Calu3 (cell line): ENCODE data around the gene AGBL4. TPM values are rescaled to one million over a fixed set of nuclear protein-coding genes. Genes with fewer than 3 reads are reported as not detected.

Experiments used
- BruUV-seq: library from RNA; stranded (reverse); fragments of 400-500 nt; replicated peaks from 2 replicates; lab custom pipeline; 2021; lab: Mats Ljungman, UMichigan
- CTCF ChIA-PET: fragments of 300-600 bp; sonication (Branson Sonifier 250); formaldehyde crosslinking; loops from one replicate; lab custom pipeline; 2022; ENCODE audit warnings: antibody characterized with exemption; lab: Charles Lee
- DNase-seq: peaks from one replicate; pipeline ENCODE4 v3.0.0; 2022
- H3K27ac Mint-ChIP-seq: one replicate; pipeline ENCODE4 v1.8.0; 2022; ENCODE audit warnings: mixed read lengths; ENCODE audit not compliant: unreplicated experiment
- H3K27me3 Mint-ChIP-seq: one replicate; pipeline ENCODE4 v1.8.0; 2022; ENCODE audit warnings: mixed read lengths; ENCODE audit not compliant: unreplicated experiment
- H3K36me3 Mint-ChIP-seq: one replicate; pipeline ENCODE4 v1.8.0; 2022; ENCODE audit warnings: mild to moderate bottlenecking, moderate library complexity, mixed read lengths; ENCODE audit not compliant: insufficient read depth, unreplicated experiment
- H3K4me1 Mint-ChIP-seq: one replicate; pipeline ENCODE4 v1.8.0; 2022; ENCODE audit warnings: mild to moderate bottlenecking, low read depth, mixed read lengths; ENCODE audit not compliant: unreplicated experiment
- H3K4me3 Mint-ChIP-seq: one replicate; pipeline ENCODE4 v1.8.0; 2022; ENCODE audit warnings: mild to moderate bottlenecking, low read depth, moderate library complexity, mixed read lengths; ENCODE audit not compliant: unreplicated experiment
- H3K9me3 Mint-ChIP-seq: one replicate; pipeline ENCODE4 v1.8.0; 2022; ENCODE audit warnings: low read depth, mixed read lengths; ENCODE audit not compliant: unreplicated experiment
- CTCF ChIP-seq: fragments of 200-600 bp; IDR thresholded peaks from one replicate; pipeline ENCODE4 v1.8.0; 2022; ENCODE audit warnings: antibody characterized with exemption; ENCODE audit not compliant: unreplicated experiment
- intact Hi-C: fragments of 100-400 bp; cut with micrococcal nuclease; formaldehyde crosslinking; loops from one replicate; pipeline ENCODE4 v1.10.0; 2022; ENCODE audit not compliant: unreplicated experiment
- total RNA-seq: library from RNA; stranded (reverse); gene quantifications from 2 replicates; pipeline ENCODE4 v1.2.3, GENCODE V29; 2022

The AGBL4 gene
- total RNA-seq, 1 experiment from 2014 or later, result not detected

GRCh38 chr1:48506870-48507269, 1516.9 kb downstream of the AGBL4 start:
- CTCF ChIA-PET, result no interaction called here
- H3K4me3 Mint-ChIP-seq, result no peak overlapping the region
- H3K36me3 Mint-ChIP-seq, result no peaks in the 10 kb centered on the region
- DNase-seq, result no peak
- H3K9me3 Mint-ChIP-seq, result peaks cover 3% of the 10 kb centered on the region
- intact Hi-C loops, result no loop called here
- H3K4me1 Mint-ChIP-seq, result no peaks in the 10 kb centered on the region
- TF ChIP-seq CTCF, result no peak
- no peak overlapping the region for H3K27ac Mint-ChIP-seq
- H3K27me3 Mint-ChIP-seq, result peaks cover 24% of the 10 kb centered on the region
- BruUV-seq, result no TSS peak

- CTCF ChIA-PET, result no interaction called here
- Mint-ChIP-seq H3K27ac (no peak overlapping the region), H3K36me3 (no peaks in the 10 kb centered on the region), H3K9me3 (no peaks in the 10 kb centered on the region), H3K27me3 (no peaks in the 10 kb centered on the region), H3K4me3 (no peak overlapping the region), H3K4me1 (peaks cover 12% of the 10 kb centered on the region)
- TF ChIP-seq CTCF, result no peak
- intact Hi-C loops, result no loop called here
- no TSS peak for BruUV-seq
- no peak for DNase-seq
Observed at GRCh38 chr1:48500541-48501450, 1523.0 kb downstream of the AGBL4 start.

- Mint-ChIP-seq H3K27me3 (no peaks in the 10 kb centered on the region), H3K4me3 (no peak overlapping the region), H3K27ac (no peak overlapping the region), H3K9me3 (no peaks in the 10 kb centered on the region), H3K4me1 (peaks cover 15% of the 10 kb centered on the region), H3K36me3 (no peaks in the 10 kb centered on the region)
- intact Hi-C loops, result loop anchor here (2.0 to 5.0 kb wide), 3 partner anchors 262 to 407 kb away; no protein-coding TSS in a partner anchor
- CTCF ChIA-PET, result no interaction called here
- no peak for DNase-seq
- no TSS peak for BruUV-seq
- TF ChIP-seq CTCF, result no peak
Observed at GRCh38 chr1:48499211-48499735, 1524.5 kb downstream of the AGBL4 start.

GRCh38 chr1:48498096-48498791, 1525.5 kb downstream of the AGBL4 start:
- H3K27me3 Mint-ChIP-seq, result no peaks in the 10 kb centered on the region
- H3K36me3 Mint-ChIP-seq, result no peaks in the 10 kb centered on the region
- no peaks in the 10 kb centered on the region for H3K9me3 Mint-ChIP-seq
- H3K4me1 Mint-ChIP-seq, result peaks cover 20% of the 10 kb centered on the region
- CTCF ChIA-PET, result interaction anchor here (0.5 to 1.3 kb wide), 11 partner anchors 26 to 1701 kb away, joined by 3 to 18 read pairs (median 4); partner anchors contain the start of gene SPATA6
- TF ChIP-seq CTCF, result peak; percentile 77
- H3K4me3 Mint-ChIP-seq, result peak overlapping the region; percentile 22
- intact Hi-C loops, result loop anchor here (1.0 to 5.0 kb wide), 4 partner anchors 141 to 406 kb away; no protein-coding TSS in a partner anchor
- BruUV-seq, result no TSS peak
- DNase-seq, result peak; percentile 87
- H3K27ac Mint-ChIP-seq, result no peak overlapping the region
